Vagina (tissue), 2 donors: ENCODE measurements around the gene MEIS1.

Source experiments
- CTCF ChIP-seq, 3 experiments: fragments of 450-650 bp in 2 of 3; fragments of 200-600 bp in 1 of 3; sonication (generic) in 1 of 3; IDR thresholded peaks; one replicate each; pipeline ENCODE4 v1.5.1; 2017 to 2019; ENCODE audit warnings: antibody characterized with exemption in 3 of 3, mild to moderate bottlenecking in 2 of 3, moderate library complexity in 2 of 3
- POLR2A ChIP-seq, 2 donors: fragments of 450-650 bp; IDR thresholded peaks; one replicate each; pipeline ENCODE4 v1.6.1; 2017; ENCODE audit warnings: antibody characterized with exemption in 2 of 2, mild to moderate bottlenecking in 2 of 2, moderate library complexity in 2 of 2
- POLR2AphosphoS5 ChIP-seq, 2 donors: sonication (generic); formaldehyde crosslinking; IDR thresholded peaks; one replicate each; pipeline ENCODE4 v1.9.0; 2017; ENCODE audit warnings: antibody characterized with exemption in 2 of 2, mild to moderate bottlenecking in 2 of 2, low read depth in 1 of 2; ENCODE audit not compliant: insufficient read depth in 1 of 2

DNA sequence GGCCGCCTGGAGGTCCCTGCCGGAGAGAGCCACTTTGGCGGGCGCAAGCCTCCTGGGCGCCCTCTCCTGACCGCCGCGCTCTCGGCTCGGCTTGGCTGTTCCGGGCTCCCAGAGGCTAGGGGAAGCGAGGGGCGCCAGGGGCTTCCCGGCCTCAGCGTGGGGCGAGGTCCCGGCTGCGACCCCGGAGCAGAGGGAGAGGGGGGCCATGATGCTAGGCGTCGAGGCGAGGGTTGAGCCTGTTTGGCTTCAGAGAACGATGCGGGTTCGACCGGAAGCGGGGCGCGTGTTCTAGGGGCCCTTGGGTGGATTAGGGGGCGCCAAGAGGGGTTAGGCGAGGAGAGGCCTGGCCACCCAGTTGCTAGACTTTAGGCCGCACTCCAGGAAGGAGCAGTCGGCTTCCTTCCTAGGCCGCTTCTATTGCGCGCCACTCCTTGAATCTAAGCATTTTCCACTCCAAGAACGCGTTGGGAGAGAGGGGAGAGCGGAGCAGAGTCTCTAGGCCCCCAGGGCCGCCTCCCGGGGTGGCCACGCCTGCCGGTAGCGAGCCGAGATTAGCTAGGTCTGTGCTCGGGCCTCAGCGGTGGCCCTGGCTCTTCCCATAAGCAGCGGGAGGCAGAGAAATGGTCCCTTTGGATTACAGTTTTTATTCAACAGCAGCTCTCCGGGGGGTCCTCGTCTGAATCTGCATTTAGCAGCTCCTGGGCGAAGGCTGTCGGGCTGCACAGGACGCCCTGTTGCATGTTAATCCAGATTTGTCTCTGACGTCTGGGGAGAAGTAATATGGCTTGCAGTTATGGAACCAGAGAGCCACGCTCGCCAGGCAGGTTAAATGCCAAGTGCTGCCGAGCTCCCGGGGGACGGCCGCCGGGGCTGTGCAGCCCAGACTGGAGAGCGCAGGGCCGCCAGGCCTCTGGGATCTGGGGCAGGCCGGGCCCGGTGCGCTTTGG is 11.3 kb downstream of the MEIS1 start:
- TF ChIP-seq CTCF (IDR thresholded peaks at IDR 0.05) (no peak), POLR2AphosphoS5 (IDR thresholded peaks at IDR 0.05; ENCODE audit: insufficient read depth in 1 of 2, low read depth in 1 of 2) (peak in 1 of 2 donors; percentile 69), POLR2A (IDR thresholded peaks at IDR 0.05) (no peak)
